Subcutaneous abdominal adipose tissue (tissue), 5 donors: ENCODE results near the gene ATG12.

ENCODE experiments used
- H3K27ac ChIP-seq: one replicate; pipeline ENCODE4 v1.7.0; 2013; ENCODE audit warnings: low read depth, mild to moderate bottlenecking, inconsistent platforms, low read length, moderate library complexity
- H3K27me3 ChIP-seq, 5 donors: one replicate each; pipeline ENCODE4 v1.7.0; 2013; ENCODE audit warnings: low read length in 5 of 5, inconsistent platforms in 1 of 5; ENCODE audit not compliant: control insufficient read depth in 5 of 5, insufficient read depth in 4 of 5
- H3K36me3 ChIP-seq, 5 donors: one replicate each; pipeline ENCODE4 v1.7.0; 2013; ENCODE audit warnings: low read length in 5 of 5; ENCODE audit not compliant: control insufficient read depth in 5 of 5, insufficient read depth in 5 of 5
- H3K4me1 ChIP-seq, 5 donors: one replicate each; pipeline ENCODE4 v1.7.0; 2013; ENCODE audit warnings: low read length in 5 of 5, mild to moderate bottlenecking in 3 of 5, moderate library complexity in 1 of 5; ENCODE audit not compliant: control insufficient read depth in 5 of 5, insufficient read depth in 5 of 5
- H3K4me3 ChIP-seq, 5 donors: one replicate each; pipeline ENCODE4 v1.7.0; 2013; ENCODE audit warnings: low read length in 5 of 5, low read depth in 1 of 5
- H3K9ac ChIP-seq, 5 donors: one replicate each; pipeline ENCODE4 v1.7.0; 2013; ENCODE audit warnings: low read length in 5 of 5, mild to moderate bottlenecking in 4 of 5, moderate library complexity in 3 of 5
- H3K9me3 ChIP-seq, 5 donors: one replicate each; pipeline ENCODE4 v1.7.0; 2013; ENCODE audit warnings: low read length in 5 of 5; ENCODE audit not compliant: control insufficient read depth in 5 of 5
- donor health status: healthy.
- donor health status: healthy.
- donor health status: healthy.
- donor health status: healthy.
- donor health status: healthy.

ATG12 gene

DNA sequence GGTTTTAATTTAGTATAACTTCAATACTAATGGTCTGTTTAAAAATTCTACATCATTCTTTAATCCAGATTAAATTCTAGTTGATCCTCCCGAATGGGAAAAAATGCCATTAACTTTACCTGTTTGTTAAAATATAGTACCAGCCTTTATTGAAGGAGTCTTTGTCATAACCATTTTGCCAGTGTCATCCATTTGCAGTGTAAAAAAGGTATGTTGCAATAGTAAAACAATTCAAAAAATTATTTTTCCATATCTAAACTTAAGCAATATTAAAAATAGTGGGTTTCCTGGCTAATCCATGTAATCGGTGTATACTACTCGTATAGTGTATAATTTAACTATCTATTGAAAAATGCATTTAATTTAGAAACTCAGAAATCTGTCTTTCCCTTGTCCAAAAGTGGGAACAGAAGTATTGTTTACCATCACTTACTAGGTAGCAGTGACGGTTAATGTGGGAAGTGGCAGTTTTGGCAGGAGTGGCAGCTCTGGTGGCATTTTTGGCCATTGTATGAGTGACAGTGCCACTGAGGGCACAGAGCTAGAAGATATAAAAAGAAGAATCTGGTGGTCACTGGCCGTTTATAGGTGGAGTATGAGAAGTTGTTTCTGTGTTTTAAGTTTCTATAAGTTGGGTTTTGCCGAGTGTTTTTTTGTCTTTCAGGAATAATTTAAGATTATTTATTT, 2.2 kb upstream of the ATG12 start:
- no peak overlapping the region for H3K27ac ChIP-seq

DNA sequence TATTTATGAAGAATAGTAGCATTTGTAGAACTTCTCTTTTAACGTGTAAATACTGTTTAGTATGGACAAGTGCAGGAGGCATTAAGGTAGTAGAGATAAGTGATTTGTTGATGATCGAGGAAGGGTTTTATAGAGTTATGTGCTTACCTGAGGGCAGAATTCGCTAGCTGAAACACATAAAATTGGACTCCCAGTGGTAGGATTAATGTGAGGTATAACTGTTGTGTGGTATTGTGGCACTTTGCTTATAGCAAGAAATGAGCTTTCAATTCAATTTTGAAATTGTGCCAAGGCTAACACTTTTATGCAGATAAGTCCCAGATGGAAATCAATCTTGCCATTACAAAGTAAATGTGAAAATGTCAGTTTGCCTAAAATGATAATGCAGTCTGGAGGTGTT, 1.6 kb upstream of the ATG12 start:
- peak overlapping the region; percentile 92 for H3K27ac ChIP-seq
- H3K4me3 ChIP-seq: peak overlapping the region; percentile 91 to 99 (median 96)
- no peaks in the 10 kb centered on the region for H3K27me3 ChIP-seq
- H3K9me3 ChIP-seq: no peaks in the 10 kb centered on the region
- no peaks in the 10 kb centered on the region for H3K36me3 ChIP-seq
- H3K4me1 ChIP-seq: peaks cover 3 to 59% (median 56%) of the 10 kb centered on the region in 5 donors
- H3K9ac ChIP-seq: peak overlapping the region; percentile 74 to 91 (median 88)

More for the DNA sequence above, 2.2 kb upstream of the ATG12 start:
- Histone ChIP-seq H3K4me1 (peaks cover 3 to 53% (median 52%) of the 10 kb centered on the region in 5 donors), H3K9ac (peak overlapping the region in 3 of 5 donors; percentile 88 to 91 (median 90)), H3K9me3 (no peaks in the 10 kb centered on the region), H3K36me3 (no peaks in the 10 kb centered on the region), H3K4me3 (peak overlapping the region in 4 of 5 donors; percentile 91 to 98 (median 96)), H3K27me3 (no peaks in the 10 kb centered on the region)

DNA sequence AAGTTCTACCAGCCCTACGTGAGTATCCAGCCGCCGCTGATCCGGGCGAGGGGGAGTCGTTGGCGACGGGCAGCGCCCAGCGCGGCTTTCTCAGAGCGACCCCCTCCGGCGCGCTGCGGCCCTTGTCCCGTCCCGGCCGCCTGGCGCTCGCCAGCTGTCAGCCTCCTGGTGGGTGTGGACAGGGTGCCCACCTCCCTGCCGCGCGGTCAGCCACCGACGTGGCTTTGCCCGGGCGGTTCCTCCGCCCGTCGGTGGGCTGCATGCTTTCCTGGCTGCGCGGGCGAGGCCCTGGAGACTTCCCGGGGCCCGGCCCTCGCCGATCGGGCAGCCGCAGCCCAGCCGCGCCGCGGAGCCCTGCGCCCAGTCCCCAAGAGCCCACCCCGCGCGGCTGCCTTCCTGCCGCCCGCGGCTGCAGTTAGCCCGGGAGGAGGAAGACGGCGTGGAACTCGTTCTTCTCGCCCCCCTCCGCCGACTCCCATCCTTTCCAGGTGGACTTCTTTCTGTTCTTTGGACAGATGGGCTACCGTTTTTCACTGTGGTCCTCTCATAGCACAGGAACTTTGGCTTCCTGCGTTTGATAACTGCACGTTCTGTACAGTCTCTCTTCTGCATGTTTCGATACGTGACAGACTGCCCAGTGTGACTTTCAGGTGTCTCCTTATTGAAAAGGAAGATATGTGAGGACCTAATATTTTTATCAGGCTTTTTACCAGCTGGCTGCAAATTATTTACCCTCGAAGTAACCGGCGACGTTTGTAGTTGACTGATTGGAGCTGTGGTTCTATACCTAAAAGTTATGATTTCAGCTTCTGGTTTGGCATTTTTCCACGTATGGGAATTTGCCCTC, 947 bp upstream of the ATG12 start:
- Histone ChIP-seq H3K9me3 (no peaks in the 10 kb centered on the region), H3K4me3 (peak overlapping the region; percentile 91 to 99 (median 96)), H3K27me3 (no peaks in the 10 kb centered on the region), H3K9ac (peak overlapping the region; percentile 74 to 91 (median 88)), H3K4me1 (peaks cover 3 to 59% (median 56%) of the 10 kb centered on the region in 5 donors), H3K27ac (peak overlapping the region; percentile 92), H3K36me3 (peaks cover 2 to 5% (median 2%) of the 10 kb centered on the region in 5 donors)

DNA sequence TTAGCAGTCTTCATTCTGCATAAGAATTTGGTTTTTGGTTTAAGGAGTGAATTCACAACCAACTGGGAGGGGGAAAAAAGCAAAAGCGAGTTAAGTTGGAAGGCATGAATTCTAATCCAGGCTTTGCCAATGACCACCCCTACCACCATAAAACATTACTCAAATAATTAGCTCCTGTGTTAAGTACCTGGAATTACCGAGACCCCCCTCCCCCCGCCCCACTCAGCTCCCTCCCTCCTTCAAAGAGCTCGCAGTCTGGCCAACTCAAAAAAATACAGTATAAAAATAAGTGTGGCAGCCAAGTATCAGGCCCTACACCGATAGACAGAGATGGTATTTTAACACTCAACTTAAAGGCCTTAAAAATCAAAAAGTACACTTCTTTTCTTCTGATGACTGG, 492 bp downstream of the ATG12 start:
- H3K4me3 ChIP-seq: peak overlapping the region; percentile 91 to 99 (median 96)
- peak overlapping the region; percentile 75 to 91 (median 86) for H3K9ac ChIP-seq
- peak overlapping the region; percentile 92 for H3K27ac ChIP-seq
- H3K9me3 ChIP-seq: no peaks in the 10 kb centered on the region
- H3K27me3 ChIP-seq: no peaks in the 10 kb centered on the region
- H3K4me1 ChIP-seq: peaks cover 3 to 59% (median 56%) of the 10 kb centered on the region in 5 donors
- H3K36me3 ChIP-seq: peaks cover 6 to 17% (median 14%) of the 10 kb centered on the region in 5 donors

DNA sequence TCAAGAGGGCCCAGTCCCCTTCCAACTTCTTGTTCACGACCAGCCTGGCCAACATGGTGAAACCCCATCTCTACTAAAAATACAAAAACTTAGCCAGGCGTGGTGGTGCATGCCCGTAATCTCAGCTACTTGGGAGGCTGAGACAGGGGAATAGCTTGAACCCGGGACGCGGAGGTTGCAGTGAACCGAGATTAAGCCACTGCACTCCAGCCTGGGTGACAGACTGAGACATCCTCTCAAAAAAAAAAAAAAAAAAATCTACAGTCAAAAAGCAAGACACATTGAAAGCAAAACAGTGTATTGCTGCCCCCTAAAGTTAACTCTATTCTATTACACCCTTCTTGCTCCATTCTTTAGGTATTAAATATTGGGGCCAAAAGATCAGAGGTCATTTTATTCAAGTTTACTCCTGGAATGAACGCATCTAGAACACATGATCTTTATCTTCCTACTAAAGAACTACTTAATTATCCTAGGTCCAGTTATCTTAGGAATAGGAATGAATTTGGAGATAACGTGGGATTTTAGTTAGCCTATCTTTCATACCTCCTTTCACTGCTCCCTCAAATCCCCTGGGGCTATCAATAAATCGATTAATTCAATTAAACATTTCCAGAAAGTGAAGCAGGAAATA, 2.4 kb downstream of the ATG12 start:
- Histone ChIP-seq H3K27ac (peak overlapping the region; percentile 26), H3K27me3 (no peaks in the 10 kb centered on the region), H3K9ac (peak overlapping the region in 2 of 5 donors; percentile 31 to 37), H3K36me3 (peaks cover 16 to 30% (median 26%) of the 10 kb centered on the region in 5 donors), H3K4me3 (peak overlapping the region in 3 of 5 donors; percentile 19 to 62 (median 37)), H3K4me1 (peaks cover 3 to 46% (median 44%) of the 10 kb centered on the region in 5 donors), H3K9me3 (no peaks in the 10 kb centered on the region)

DNA sequence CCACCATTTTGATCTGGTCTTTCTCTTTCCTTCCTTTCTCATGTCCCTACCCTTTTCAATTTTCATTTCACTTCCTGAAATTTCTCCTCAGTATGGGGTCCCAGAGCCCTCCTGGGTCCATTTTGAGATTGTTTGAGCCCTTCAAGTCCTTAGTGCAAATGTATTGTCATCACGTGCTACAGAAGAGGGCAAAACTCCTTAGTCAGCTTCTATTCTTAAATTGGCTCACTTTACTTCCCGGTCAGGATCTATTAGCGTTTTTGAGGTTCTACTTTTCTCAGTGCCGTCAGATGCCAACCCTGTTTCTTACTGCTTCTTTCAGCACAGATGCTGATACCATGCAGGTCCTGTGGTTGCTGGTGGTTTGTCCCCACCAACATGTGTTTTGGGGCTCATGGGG, 5.9 kb downstream of the ATG12 start:
- Histone ChIP-seq H3K9ac (peak overlapping the region in 1 of 5 donors; percentile 15), H3K4me1 (peaks cover 1 to 25% (median 23%) of the 10 kb centered on the region in 5 donors), H3K9me3 (no peaks in the 10 kb centered on the region), H3K36me3 (peaks cover 31 to 47% (median 43%) of the 10 kb centered on the region in 5 donors), H3K4me3 (no peak overlapping the region), H3K27ac (no peak overlapping the region), H3K27me3 (no peaks in the 10 kb centered on the region)

DNA sequence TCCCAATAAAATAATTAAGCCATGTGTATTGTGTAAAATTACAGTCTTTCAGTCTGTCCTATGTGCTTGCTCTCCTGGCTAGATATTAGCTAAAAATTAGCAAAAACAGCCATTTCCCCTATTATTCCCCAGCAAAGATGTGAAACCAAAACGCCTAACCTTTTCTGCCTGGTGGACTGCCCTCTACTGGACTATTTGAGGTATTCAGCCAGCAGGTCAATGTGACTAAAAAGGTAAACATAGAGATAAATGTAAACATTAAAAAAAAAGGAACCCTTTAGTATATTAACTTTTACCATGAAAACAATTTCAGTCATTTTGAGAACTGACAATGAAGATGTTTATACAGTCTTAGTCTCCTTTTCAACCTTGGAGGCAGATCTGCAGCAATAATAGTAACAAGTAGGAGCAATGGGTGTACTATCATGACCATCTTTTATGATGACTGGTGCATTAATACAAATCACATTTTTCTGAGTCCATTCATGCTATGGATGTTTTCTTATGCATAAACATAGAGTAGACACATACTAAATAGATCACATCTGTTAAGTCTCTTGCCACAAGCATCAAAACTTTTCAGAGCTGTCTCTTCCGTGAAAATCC, 10.1 kb downstream of the ATG12 start:
- H3K4me1 ChIP-seq: peaks cover 0 to 2% (median 0%) of the 10 kb centered on the region in 5 donors
- no peak overlapping the region for H3K4me3 ChIP-seq
- no peaks in the 10 kb centered on the region for H3K27me3 ChIP-seq
- H3K27ac ChIP-seq: no peak overlapping the region
- no peak overlapping the region for H3K9ac ChIP-seq
- peaks cover 32 to 51% (median 41%) of the 10 kb centered on the region in 5 donors for H3K36me3 ChIP-seq
- no peaks in the 10 kb centered on the region for H3K9me3 ChIP-seq

DNA sequence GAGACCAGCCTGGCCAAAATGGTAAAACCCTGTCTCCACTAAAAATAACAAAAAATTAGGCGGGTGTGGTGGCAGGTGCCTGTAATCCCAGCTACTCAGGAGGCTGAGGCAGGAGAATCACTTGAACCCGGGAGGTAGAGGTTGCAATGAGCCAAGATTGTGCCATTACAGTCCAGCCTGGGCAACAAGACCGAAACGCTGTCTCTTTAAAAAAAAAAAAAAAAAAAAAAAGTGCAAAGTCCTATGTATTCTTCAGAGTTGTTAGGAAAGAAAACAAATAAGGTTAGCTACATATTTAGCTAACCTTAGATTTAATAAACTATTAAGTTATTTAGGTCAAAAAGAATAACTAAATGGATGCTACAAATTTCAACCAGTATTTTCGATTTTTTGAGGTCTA, 11.5 kb downstream of the ATG12 start:
- Histone ChIP-seq H3K4me3 (no peak overlapping the region), H3K27me3 (no peaks in the 10 kb centered on the region), H3K9ac (no peak overlapping the region), H3K4me1 (peaks cover 0 to 2% (median 0%) of the 10 kb centered on the region in 5 donors), H3K27ac (no peak overlapping the region), H3K36me3 (peaks cover 28 to 39% (median 33%) of the 10 kb centered on the region in 5 donors), H3K9me3 (no peaks in the 10 kb centered on the region)

DNA sequence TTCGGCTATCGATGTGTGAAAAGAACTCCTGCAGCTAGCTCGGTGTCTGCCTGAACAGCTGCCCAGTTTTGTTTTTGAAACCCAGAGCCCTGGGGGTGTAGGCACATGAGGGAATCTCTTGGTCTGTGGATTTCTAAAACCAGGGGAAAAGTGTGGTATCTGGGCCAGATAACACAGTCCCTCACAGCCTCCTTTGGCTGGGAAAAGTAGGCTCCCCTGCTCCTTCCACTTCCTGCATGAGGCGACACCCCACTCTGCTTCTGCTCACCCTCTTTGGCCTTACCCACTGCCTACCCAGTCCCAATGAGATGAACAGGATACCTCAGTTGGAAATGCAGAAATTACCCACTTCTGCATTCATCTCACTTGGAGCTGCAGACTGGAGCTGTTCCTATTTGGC, 15.4 kb downstream of the ATG12 start:
- peaks cover 0 to 2% (median 0%) of the 10 kb centered on the region in 5 donors for H3K4me1 ChIP-seq
- H3K4me3 ChIP-seq: no peak overlapping the region
- no peaks in the 10 kb centered on the region for H3K9me3 ChIP-seq
- H3K9ac ChIP-seq: no peak overlapping the region
- H3K36me3 ChIP-seq: peaks cover 8 to 17% (median 13%) of the 10 kb centered on the region in 5 donors
- no peaks in the 10 kb centered on the region for H3K27me3 ChIP-seq
- no peak overlapping the region for H3K27ac ChIP-seq
